Uterus (tissue), 4 donors: ENCODE results near the gene LHB. TPM values are rescaled to one million over a fixed set of nuclear protein-coding genes. Genes with fewer than 3 reads are reported as not detected.

Experiments
- DNase-seq, 2 donors: peaks; one replicate each; pipeline ENCODE4 v3.0.0-alpha.2; 2019 to 2020
- H3K27ac ChIP-seq, 2 donors: fragments of 200-600 bp; sonication (generic); 1 replicate in 1 of 2; 2 replicates in 1 of 2; pipeline ENCODE4 v1.5.1; 2016 to 2018
- H3K27me3 ChIP-seq, 2 donors: fragments of 200-600 bp; sonication (generic); one replicate each; pipeline ENCODE4 v1.5.1; 2018 to 2019; ENCODE audit warnings: control low read depth in 1 of 2
- H3K36me3 ChIP-seq, 2 donors: fragments of 200-600 bp; sonication (generic); one replicate each; pipeline ENCODE4 v1.5.1; 2019; ENCODE audit warnings: control low read depth in 1 of 2
- H3K4me1 ChIP-seq, 2 donors: fragments of 200-600 bp; sonication (generic); one replicate each; pipeline ENCODE4 v1.5.1; 2018 to 2019; ENCODE audit warnings: control low read depth in 1 of 2
- H3K4me3 ChIP-seq, 2 donors: fragments of 200-600 bp; sonication (generic); 1 replicate in 1 of 2; 2 replicates in 1 of 2; pipeline ENCODE4 v1.5.1; 2018 to 2019; ENCODE audit warnings: mild to moderate bottlenecking in 1 of 2
- H3K9me3 ChIP-seq, 2 donors: fragments of 200-600 bp; sonication (generic); one replicate each; pipeline ENCODE4 v1.5.1; 2019; ENCODE audit warnings: control low read depth in 1 of 2
- CTCF ChIP-seq, 4 experiments: fragments of 200-600 bp in 2 of 4; fragments of 450-650 bp in 2 of 4; sonication (generic) in 2 of 4; IDR thresholded peaks; one replicate each; pipeline ENCODE4 v1.5.1; 2016 to 2019; ENCODE audit warnings: antibody characterized with exemption in 4 of 4, mild to moderate bottlenecking in 2 of 4, moderate library complexity in 1 of 4
- POLR2A ChIP-seq, 2 donors: fragments of 450-650 bp; IDR thresholded peaks; one replicate each; pipeline ENCODE4 v1.6.1; 2016; ENCODE audit warnings: antibody characterized with exemption in 2 of 2, mild to moderate bottlenecking in 1 of 2, moderate library complexity in 1 of 2
- intact Hi-C: fragments of 100-400 bp; cut with DNase I; formaldehyde crosslinking; loops from one replicate; pipeline ENCODE4 v1.15.1; 2023; ENCODE audit warnings: low total_unique reads
- microRNA-seq: library from miRNA; unstranded; fragments of <30 nt; microRNA quantifications from one replicate; pipeline ENCODE4, GENCODE V29; 2016; ENCODE audit warnings: borderline microRNAs expressed, borderline replicate concordance
- small RNA-seq: library from RNA; depleted of rRNA; stranded (forward); fragments of <200 nt; gene quantifications from one replicate; pipeline ENCODE3, GENCODE V24; 2016
- total RNA-seq, 4 donors: library from RNA; depleted of rRNA in 3 of 4; stranded (reverse); fragments of >200 nt in 3 of 4; gene quantifications; one replicate each; pipeline versions ENCODE4 v1.1.0 to v1.2.4, GENCODE V29; 2014 to 2023
- donor health status: DM: yes; HTN: yes; CAD: no.

The LHB gene
- total RNA-seq, 4 donors from 2014 or later, result not detected

DNA sequence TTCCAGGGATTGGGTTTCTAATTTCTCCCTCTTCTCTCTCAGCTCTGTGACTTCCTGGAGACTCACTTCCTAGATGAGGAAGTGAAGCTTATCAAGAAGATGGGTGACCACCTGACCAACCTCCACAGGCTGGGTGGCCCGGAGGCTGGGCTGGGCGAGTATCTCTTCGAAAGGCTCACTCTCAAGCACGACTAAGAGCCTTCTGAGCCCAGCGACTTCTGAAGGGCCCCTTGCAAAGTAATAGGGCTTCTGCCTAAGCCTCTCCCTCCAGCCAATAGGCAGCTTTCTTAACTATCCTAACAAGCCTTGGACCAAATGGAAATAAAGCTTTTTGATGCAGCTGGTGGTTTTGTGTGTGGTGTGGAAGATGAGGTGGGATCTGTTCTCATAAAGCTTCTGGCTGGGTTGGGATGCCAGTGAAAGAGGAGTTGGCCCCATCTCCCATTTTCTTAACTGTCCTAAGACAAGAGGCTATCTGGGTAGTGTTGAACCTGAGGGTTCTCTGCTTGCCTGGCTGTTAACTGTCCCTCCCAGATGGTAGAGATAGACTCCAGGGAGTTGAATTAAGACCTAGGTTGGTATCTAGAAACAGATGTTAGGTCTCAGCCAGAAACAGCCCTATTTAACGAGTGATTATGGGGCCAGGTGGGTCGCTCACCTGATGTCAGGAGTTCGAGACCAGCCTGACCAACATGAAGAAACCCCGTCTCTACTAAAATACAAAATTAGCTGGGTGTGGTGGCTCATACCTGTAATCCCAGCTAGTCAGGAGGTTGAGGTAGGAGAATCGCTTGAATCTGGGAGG, 50.1 kb downstream of the LHB start:
- peaks cover 0 to 23% of the 10 kb centered on the region in 2 donors for H3K4me1 ChIP-seq
- TF ChIP-seq CTCF (IDR thresholded peaks at IDR 0.05), result no peak
- TF ChIP-seq POLR2A (IDR thresholded peaks at IDR 0.05), result no peak
- intact Hi-C loops, result loop anchor here (10.0 kb wide), 1 partner anchor 72 kb away; the partner anchor contains the start of gene TULP2

More for the DNA sequence above, 50.1 kb downstream of the LHB start:
- Histone ChIP-seq H3K27me3 (no peaks in the 10 kb centered on the region), H3K4me3 (peak overlapping the region; percentile 77 to 81), H3K27ac (peak overlapping the region; percentile 97 to 99), H3K36me3 (no peaks in the 10 kb centered on the region), H3K9me3 (no peaks in the 10 kb centered on the region)
- no peak for DNase-seq

Small RNA genes lying within 50 kb of the gene (microRNA-seq; reads per million reads assigned to microRNA genes)
- gene MIR6798, result not detected

Small RNA genes lying within 50 kb of the gene (small RNA-seq; reads per million reads assigned to genes)
- gene MIR6798, result not detected

Other genes with a start within 250 kb of the LHB start
- 10 to 100 TPM in 3 of 4 donors, 1 to 10 TPM in 1; 9.2 to 54.3 (median 24.6) TPM for gene BCAT2, start 206.1 kb downstream of the LHB start, total RNA-seq
- gene HSD17B14, start 180.6 kb downstream of the LHB start, total RNA-seq, result 10 to 100 TPM in 1 of 4 donors, 1 to 10 TPM in 3; 5.6 to 31.9 (median 8.7) TPM
- gene PLEKHA4, start 148.5 kb downstream of the LHB start, total RNA-seq, result 10 to 100 TPM in 2 of 4 donors, 1 to 10 TPM in 2; 1.3 to 60.4 (median 10.4) TPM
- 10 to 100 TPM; 28.6 to 53.0 (median 30.9) TPM for gene PPP1R15A, start 144.7 kb downstream of the LHB start, total RNA-seq
- under 1 TPM in 2 of 4 donors, not detected in 2; 0.14 to 0.70 TPM for gene TULP2, start 118.3 kb downstream of the LHB start, total RNA-seq
- 100 to 1,000 TPM in 3 of 4 donors, 10 to 100 TPM in 1; 98.5 to 211 (median 173) TPM for gene NUCB1, start 116.8 kb downstream of the LHB start, total RNA-seq
- gene DHDH, start 83.4 kb downstream of the LHB start, total RNA-seq, result under 1 TPM in 2 of 4 donors, not detected in 2; 0.41 to 0.95 TPM
- 10 to 100 TPM; 16.5 to 84.5 (median 39.5) TPM for gene BAX, start 62.2 kb downstream of the LHB start, total RNA-seq
- 1,000 to 10,000 TPM in 3 of 4 donors, 100 to 1,000 TPM in 1; 472 to 2,968 (median 1,570) TPM for gene FTL, start 51.8 kb downstream of the LHB start, total RNA-seq
- 10 to 100 TPM in 3 of 4 donors, 1 to 10 TPM in 1; 4.9 to 39.8 (median 16.6) TPM for gene GYS1, start 23.8 kb downstream of the LHB start, total RNA-seq
- gene RUVBL2, start 23.2 kb downstream of the LHB start, total RNA-seq, result 100 to 1,000 TPM in 1 of 4 donors, 10 to 100 TPM in 3; 51.9 to 109 (median 77.7) TPM
- not detected for gene CGB3, start 7.2 kb upstream of the LHB start, total RNA-seq
- gene CGB2, start 14.8 kb upstream of the LHB start, total RNA-seq, result not detected
- not detected for gene CGB1, start 19.8 kb upstream of the LHB start, total RNA-seq
- not detected for gene CGB5, start 26.8 kb upstream of the LHB start, total RNA-seq
- gene CGB8, start 32.0 kb upstream of the LHB start, total RNA-seq, result not detected
- not detected for gene CGB7, start 40.7 kb upstream of the LHB start, total RNA-seq
- 1 to 10 TPM in 1 of 4 donors, under 1 TPM in 1, not detected in 2; 0.64 to 2.2 TPM for gene NTF4, start 47.7 kb upstream of the LHB start, total RNA-seq
- not detected for gene KCNA7, start 55.6 kb upstream of the LHB start, total RNA-seq
- 100 to 1,000 TPM; 196 to 462 (median 289) TPM for gene SNRNP70, start 68.4 kb upstream of the LHB start, total RNA-seq
- 10 to 100 TPM in 1 of 4 donors, 1 to 10 TPM in 2, not detected in 1; 5.1 to 15.2 (median 5.7) TPM for gene LIN7B, start 97.3 kb upstream of the LHB start, total RNA-seq
- gene C19orf73, start 102.1 kb upstream of the LHB start, total RNA-seq, result not detected
- gene PPFIA3, start 102.5 kb upstream of the LHB start, total RNA-seq, result 1 to 10 TPM in 2 of 4 donors, under 1 TPM in 1, not detected in 1; 0.51 to 8.3 (median 7.4) TPM
- 10 to 100 TPM in 1 of 4 donors, 1 to 10 TPM in 2, under 1 TPM in 1; 0.51 to 13.5 (median 6.6) TPM for gene HRC, start 138.3 kb upstream of the LHB start, total RNA-seq
- 10 to 100 TPM in 3 of 4 donors, 1 to 10 TPM in 1; 9.7 to 28.7 (median 15.4) TPM for gene TRPM4, start 140.7 kb upstream of the LHB start, total RNA-seq